Neuronal stem cell (in vitro differentiated cells): ENCODE data around the gene SRRM4. TPM values are rescaled to one million over a fixed set of nuclear protein-coding genes. Genes with fewer than 3 reads are reported as not detected.

Experiments used
- DNase-seq: peaks from one replicate; pipeline ENCODE4 v3.0.0-alpha.2; 2013; ENCODE audit warnings: low spot score
- H2AFZ ChIP-seq: one replicate; pipeline ENCODE4 v1.6.1; 2013; ENCODE audit warnings: mild to moderate bottlenecking, low read length, inconsistent platforms
- H2AK5ac ChIP-seq: 2 replicates; pipeline ENCODE4 v1.6.1; 2013; ENCODE audit warnings: low read depth, mild to moderate bottlenecking, inconsistent platforms, low read length, moderate library complexity, mixed read lengths
- H2BK120ac ChIP-seq: 2 replicates; pipeline ENCODE4 v1.6.1; 2013; ENCODE audit warnings: low read depth, mild to moderate bottlenecking, inconsistent platforms, low read length, moderate library complexity, mixed read lengths
- H2BK12ac ChIP-seq: one replicate; pipeline ENCODE4 v1.6.1; 2013; ENCODE audit warnings: low read length, inconsistent platforms
- H2BK15ac ChIP-seq: 2 replicates; pipeline ENCODE4 v1.6.1; 2013; ENCODE audit warnings: mild to moderate bottlenecking, low read length, inconsistent platforms, mixed read lengths
- H2BK5ac ChIP-seq: one replicate; pipeline ENCODE4 v1.6.1; 2013; ENCODE audit warnings: inconsistent platforms, mild to moderate bottlenecking, low read length, moderate library complexity
- H3K14ac ChIP-seq: one replicate; pipeline ENCODE4 v1.6.1; 2013; ENCODE audit warnings: low read length, inconsistent platforms
- H3K18ac ChIP-seq: 2 replicates; pipeline ENCODE4 v1.6.1; 2013; ENCODE audit warnings: low read length, inconsistent platforms
- H3K23ac ChIP-seq: 2 replicates; pipeline ENCODE4 v1.6.1; 2013; ENCODE audit warnings: low read depth, mild to moderate bottlenecking, mixed read lengths, low read length, inconsistent platforms; ENCODE audit not compliant: poor library complexity
- H3K27ac ChIP-seq: replicated peaks from 3 replicates; pipeline ENCODE4 v1.5.1; 2013; ENCODE audit warnings: low read length, inconsistent platforms
- H3K27me3 ChIP-seq, 3 experiments: 2 replicates each; pipeline ENCODE4 v1.6.1; 2013; ENCODE audit warnings: low read length in 3 of 3, mild to moderate bottlenecking in 2 of 3, inconsistent platforms in 1 of 3, low read depth in 1 of 3, mixed read lengths in 1 of 3, moderate library complexity in 1 of 3; ENCODE audit not compliant: control insufficient read depth in 3 of 3, insufficient read depth in 3 of 3
- H3K36me3 ChIP-seq, 2 donors: replicated peaks in 1 of 2; 2 replicates each; pipeline ENCODE4 v1.6.1; 2013; ENCODE audit warnings: low read length in 2 of 2; ENCODE audit not compliant: control insufficient read depth in 2 of 2, insufficient read depth in 2 of 2
- H3K4ac ChIP-seq: 2 replicates; pipeline ENCODE4 v1.6.1; 2013; ENCODE audit warnings: inconsistent platforms, mild to moderate bottlenecking, low read length, moderate library complexity
- H3K4me1 ChIP-seq, 2 donors: 1 replicate in 1 of 2; 2 replicates in 1 of 2; pipeline ENCODE4 v1.6.1; 2013; ENCODE audit warnings: low read length in 2 of 2, low read depth in 1 of 2; ENCODE audit not compliant: control insufficient read depth in 2 of 2, insufficient read depth in 1 of 2
- H3K4me2 ChIP-seq: one replicate; pipeline ENCODE4 v1.6.1; 2013; ENCODE audit warnings: mild to moderate bottlenecking, low read length, inconsistent platforms; ENCODE audit not compliant: insufficient read depth, poor library complexity, severe bottlenecking
- H3K4me3 ChIP-seq, 2 donors: 2 replicates each; pipeline ENCODE4 v1.5.1; 2013; ENCODE audit warnings: low read length in 2 of 2, mild to moderate bottlenecking in 2 of 2, inconsistent platforms in 1 of 2, moderate library complexity in 1 of 2
- H3K79me1 ChIP-seq: one replicate; pipeline ENCODE4 v1.6.1; 2013; ENCODE audit warnings: low read depth, mild to moderate bottlenecking, inconsistent platforms, low read length, moderate library complexity
- H3K9ac ChIP-seq: one replicate; pipeline ENCODE4 v1.6.1; 2013; ENCODE audit warnings: mild to moderate bottlenecking, low read depth, low read length, inconsistent platforms; ENCODE audit not compliant: poor library complexity
- H3K9me3 ChIP-seq, 2 donors: replicated peaks in 1 of 2; 2 replicates each; pipeline versions ENCODE3 to v1.6.1; 2013; ENCODE audit warnings: low read length in 2 of 2, mild to moderate bottlenecking in 2 of 2, inconsistent platforms in 1 of 2, low read depth in 1 of 2, mixed read lengths in 1 of 2, moderate library complexity in 1 of 2; ENCODE audit not compliant: control insufficient read depth in 2 of 2, insufficient read depth in 1 of 2
- H4K8ac ChIP-seq: one replicate; pipeline ENCODE4 v1.6.1; 2013; ENCODE audit warnings: low read depth, mild to moderate bottlenecking, inconsistent platforms, low read length, moderate library complexity
- H4K91ac ChIP-seq: one replicate; pipeline ENCODE4 v1.6.1; 2013; ENCODE audit warnings: low read length, low read depth, mild to moderate bottlenecking, inconsistent platforms; ENCODE audit not compliant: poor library complexity
- WGBS, 2 donors: extraction: QIAGEN DNeasy Blood & Tissue Kit; methylation state at CpG; one replicate each; pipeline ENCODE4 v1.1.7; 2013; ENCODE audit warnings: missing lambda C conversion rate in 2 of 2, mixed read lengths in 1 of 2; ENCODE audit not compliant: insufficient read length in 2 of 2, insufficient replicate concordance in 1 of 2; ENCODE audit errors: extremely low coverage in 2 of 2; 5-methylcytosine and 5-hydroxymethylcytosine counted together
- polyA plus RNA-seq, 2 experiments: library from polyadenylated mRNA; stranded (reverse); fragments of 200-250 nt; gene quantifications; one replicate each; pipeline ENCODE4 v1.2.3, GENCODE V29; 2013

SRRM4 gene
- 0.47 TPM for polyA plus RNA-seq (2013, experiment 1 of 2)
- 0.46 TPM for polyA plus RNA-seq (2013, experiment 2 of 2)

- peak within 1 kb of the TSS; percentile 83 for H2AFZ ChIP-seq
- peak within 1 kb of the TSS; percentile 88 for H3K18ac ChIP-seq
- no peaks in the 10 kb centered on the region for H3K79me1 ChIP-seq
- peak within 1 kb of the TSS; percentile 43 for H2BK5ac ChIP-seq
- H4K91ac ChIP-seq, result no peak within 1 kb of the TSS
- peaks cover 0 to 33% (median 7%) of the 10 kb centered on the region in 3 experiments for H3K27me3 ChIP-seq
- no peaks in the 10 kb centered on the region for H3K36me3 ChIP-seq
- no peak within 1 kb of the TSS for H3K14ac ChIP-seq
- no peak within 1 kb of the TSS for H2AK5ac ChIP-seq
- no peaks in the 10 kb centered on the region for H3K9me3 ChIP-seq
- H4K8ac ChIP-seq, result no peak within 1 kb of the TSS
- no peak within 1 kb of the TSS for H2BK15ac ChIP-seq
- H3K27ac ChIP-seq, result peak within 1 kb of the TSS; percentile 33
- no CpG with 5 or more reads among the region's 64 CpGs for WGBS, 2 donors
- H3K9ac ChIP-seq, result peak within 1 kb of the TSS; percentile 57
- H3K23ac ChIP-seq, result no peak within 1 kb of the TSS
- H2BK12ac ChIP-seq, result no peak within 1 kb of the TSS
- H3K4me1 ChIP-seq, result peaks cover 2 to 6% of the 10 kb centered on the region in 2 donors
- H2BK120ac ChIP-seq, result no peak within 1 kb of the TSS
- peak within 1 kb of the TSS; percentile 2 to 71 for H3K4me3 ChIP-seq
- no peak within 1 kb of the TSS for H3K4ac ChIP-seq
- H3K4me2 ChIP-seq, result peak within 1 kb of the TSS; percentile 85
- DNase-seq, result peak; percentile 92
Observed at GRCh38 chr12:118981285-118982211, at the start of gene SRRM4. Gene SRRM4 (plus strand): TSS chr12:118981541. CDS start chr12:118981883, 342 bp downstream.

GRCh38 chr12:118946256-118946655, 35.1 kb upstream of the SRRM4 start:
- Histone ChIP-seq H2BK15ac (no peak overlapping the region), H3K4me2 (no peak overlapping the region), H3K4me3 (no peak overlapping the region), H2BK120ac (no peak overlapping the region), H4K91ac (no peak overlapping the region), H3K27ac (no peak overlapping the region), H3K27me3 (no peaks in the 10 kb centered on the region), H3K4me1 (peaks cover 0 to 1% of the 10 kb centered on the region in 2 donors), H3K79me1 (no peaks in the 10 kb centered on the region), H3K4ac (no peak overlapping the region), H3K14ac (no peak overlapping the region), H2AK5ac (no peak overlapping the region), H3K36me3 (no peaks in the 10 kb centered on the region), H3K18ac (no peak overlapping the region), H3K9ac (no peak overlapping the region), H3K23ac (no peak overlapping the region), H2BK12ac (no peak overlapping the region), H2AFZ (no peak overlapping the region), H4K8ac (no peak overlapping the region), H3K9me3 (no peaks in the 10 kb centered on the region), H2BK5ac (no peak overlapping the region)
- DNase-seq, result no peak
- WGBS, 2 donors, result no CpG with 5 or more reads among the region's 10 CpGs

GRCh38 chr12:118958520-118958919, 22.8 kb upstream of the SRRM4 start:
- Histone ChIP-seq H4K91ac (no peak overlapping the region), H2AFZ (no peak overlapping the region), H3K18ac (no peak overlapping the region), H2BK12ac (no peak overlapping the region), H3K9me3 (peaks cover 0 to 3% of the 10 kb centered on the region in 2 donors), H3K4me1 (peaks cover 0 to 5% of the 10 kb centered on the region in 2 donors), H2AK5ac (no peak overlapping the region), H3K23ac (no peak overlapping the region), H3K4me3 (no peak overlapping the region), H3K79me1 (no peaks in the 10 kb centered on the region), H2BK15ac (no peak overlapping the region), H3K4me2 (no peak overlapping the region), H3K9ac (no peak overlapping the region), H3K4ac (no peak overlapping the region), H2BK5ac (no peak overlapping the region), H3K27me3 (no peaks in the 10 kb centered on the region), H4K8ac (no peak overlapping the region), H3K27ac (no peak overlapping the region), H3K36me3 (no peaks in the 10 kb centered on the region), H3K14ac (no peak overlapping the region), H2BK120ac (no peak overlapping the region)
- DNase-seq, result no peak
- no CpG with 5 or more reads among the region's 5 CpGs for WGBS, 2 donors

GRCh38 chr12:118959348-118959747, 22.0 kb upstream of the SRRM4 start:
- no peak overlapping the region for H3K14ac ChIP-seq
- no peak overlapping the region for H3K4me2 ChIP-seq
- H2BK12ac ChIP-seq, result no peak overlapping the region
- no peaks in the 10 kb centered on the region for H3K27me3 ChIP-seq
- no CpG with 5 or more reads among the region's 4 CpGs for WGBS, 2 donors
- H3K27ac ChIP-seq, result no peak overlapping the region
- H3K9ac ChIP-seq, result no peak overlapping the region
- no peak overlapping the region for H2AK5ac ChIP-seq
- H2BK15ac ChIP-seq, result no peak overlapping the region
- no peak overlapping the region for H3K23ac ChIP-seq
- H3K9me3 ChIP-seq, result peaks cover 0 to 3% of the 10 kb centered on the region in 2 donors
- no peak overlapping the region for H2BK120ac ChIP-seq
- no peak overlapping the region for H2AFZ ChIP-seq
- H3K18ac ChIP-seq, result no peak overlapping the region
- no peak overlapping the region for H3K4ac ChIP-seq
- H3K36me3 ChIP-seq, result no peaks in the 10 kb centered on the region
- H3K79me1 ChIP-seq, result no peaks in the 10 kb centered on the region
- DNase-seq, result no peak
- peaks cover 0 to 5% of the 10 kb centered on the region in 2 donors for H3K4me1 ChIP-seq
- no peak overlapping the region for H4K8ac ChIP-seq
- no peak overlapping the region for H3K4me3 ChIP-seq
- H4K91ac ChIP-seq, result no peak overlapping the region
- H2BK5ac ChIP-seq, result no peak overlapping the region
